Stimulated activated CD8-positive, alpha-beta memory T cell treated with anti-CD3 and anti-CD28 coated beads, Interleukin-2, amount 100 ng/mL, for 48 hours (primary cell): ENCODE data around the gene CCNI2.

Experiments
- DNase-seq, 2 donors: peaks; one replicate each; pipeline ENCODE4 v3.0.0-alpha.2; 2020; ENCODE audit warnings: low read depth in 2 of 2

CCNI2 gene

GRCh38 chr5:132750471-132751230, 3.4 kb downstream of the CCNI2 start:
- no peak for DNase-seq

GRCh38 chr5:132751444-132751843, 4.2 kb downstream of the CCNI2 start:
- no peak for DNase-seq

DNA sequence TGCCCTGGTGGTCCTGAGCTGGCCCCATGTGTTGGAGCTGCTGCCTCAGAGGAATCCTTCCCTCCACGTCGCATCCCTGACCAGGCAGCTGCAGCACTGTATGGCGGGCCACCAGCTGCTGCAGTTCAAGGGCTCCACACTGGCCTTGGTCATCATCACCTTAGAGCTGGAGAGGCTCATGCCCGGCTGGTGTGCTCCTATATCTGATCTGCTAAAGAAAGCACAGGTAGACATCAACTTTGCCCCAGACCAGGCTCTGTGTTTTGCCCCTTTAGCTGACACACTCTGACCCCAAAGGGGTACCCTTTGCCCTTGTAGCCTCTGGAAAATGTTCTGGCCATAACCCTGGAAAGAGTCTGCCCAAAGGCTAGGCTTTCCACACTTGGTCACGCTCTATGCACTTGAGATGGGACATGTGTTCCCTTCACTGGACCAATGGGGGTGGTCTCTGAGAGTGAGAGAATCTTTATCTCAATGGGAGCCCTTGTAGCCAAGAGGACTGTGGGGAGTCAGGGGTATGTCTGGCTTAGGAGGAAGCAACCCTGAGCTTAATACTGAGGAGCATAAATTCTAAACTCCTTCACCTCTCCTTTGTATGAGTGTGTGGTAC, 4.8 kb downstream of the CCNI2 start:
- DNase-seq = no peak

DNA sequence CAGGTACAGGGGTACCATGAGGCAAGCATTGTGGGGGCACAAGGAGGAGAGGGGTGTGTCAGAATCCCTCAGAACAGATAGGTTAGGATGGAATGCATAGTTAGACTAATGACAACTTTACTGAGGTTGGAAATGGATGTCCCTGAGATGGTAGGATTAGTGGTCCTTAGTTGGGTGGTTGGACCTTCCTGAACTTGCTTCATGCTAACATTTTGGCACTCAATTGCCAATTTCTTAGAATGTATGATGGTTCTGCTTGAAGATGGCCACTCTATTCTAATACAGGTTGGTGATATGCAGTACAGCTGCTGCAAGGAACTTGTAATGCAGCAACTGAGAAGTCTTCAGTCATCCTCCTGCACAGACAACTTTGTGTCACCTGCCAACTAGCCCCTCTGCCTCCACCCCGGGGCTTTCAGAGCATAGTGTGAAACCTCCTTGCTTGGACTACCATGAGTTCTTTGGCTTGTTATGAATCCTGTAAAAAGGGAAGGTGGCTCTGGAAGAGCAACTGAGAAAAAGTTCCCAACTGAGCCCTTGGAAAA, 5.4 kb downstream of the CCNI2 start:
- no peak for DNase-seq

DNA sequence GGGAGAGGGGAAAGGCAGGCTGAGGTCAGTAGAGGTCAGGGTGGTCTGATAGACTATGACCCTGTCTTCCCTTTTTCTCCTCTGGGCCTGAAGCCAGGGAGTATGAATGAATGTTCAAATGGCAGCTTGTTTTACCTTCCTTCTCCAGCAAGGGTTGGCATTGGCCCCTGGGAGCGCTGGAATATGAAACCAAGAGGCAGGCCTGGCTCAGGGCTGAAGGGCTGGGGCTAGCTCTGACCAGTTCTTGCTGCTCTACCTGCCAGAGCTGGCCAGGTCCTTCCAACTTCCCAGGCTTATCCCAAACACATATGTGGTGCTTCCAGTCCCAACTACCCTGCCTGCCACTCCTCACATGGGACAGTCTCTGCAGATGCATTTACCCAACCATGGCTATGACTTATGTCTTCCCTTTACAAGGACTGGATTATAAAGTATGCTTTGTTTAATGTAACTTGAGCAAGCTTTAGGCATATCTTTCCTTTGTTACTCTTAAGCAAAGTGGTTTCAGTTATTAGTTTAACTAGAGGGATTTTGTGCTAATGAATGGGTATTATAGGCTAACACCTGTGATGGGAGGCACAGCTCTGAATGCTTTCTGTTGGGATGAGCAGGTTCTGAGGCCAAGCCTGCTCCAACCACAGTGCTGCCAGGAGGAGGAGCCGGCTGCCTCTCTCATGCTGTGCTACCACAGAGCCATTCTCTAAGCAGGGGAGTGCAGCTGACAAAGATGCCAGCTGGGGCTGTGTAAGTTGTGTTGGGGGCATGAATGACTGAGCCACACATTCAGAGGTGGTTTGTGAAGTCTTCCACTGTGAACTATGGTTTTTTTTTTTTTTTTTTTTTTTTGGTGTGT, 6.1 kb downstream of the CCNI2 start:
- no peak for DNase-seq

- no peak for DNase-seq
Measured at GRCh38 chr5:132754111-132754510, 6.9 kb downstream of the CCNI2 start.

- DNase-seq = no peak
Measured at GRCh38 chr5:132754947-132755346, 7.7 kb downstream of the CCNI2 start.

- DNase-seq = no peak
Measured at GRCh38 chr5:132756542-132756941, 9.3 kb downstream of the CCNI2 start.

GRCh38 chr5:132758451-132758850, 11.2 kb downstream of the CCNI2 start:
- no peak for DNase-seq

DNA sequence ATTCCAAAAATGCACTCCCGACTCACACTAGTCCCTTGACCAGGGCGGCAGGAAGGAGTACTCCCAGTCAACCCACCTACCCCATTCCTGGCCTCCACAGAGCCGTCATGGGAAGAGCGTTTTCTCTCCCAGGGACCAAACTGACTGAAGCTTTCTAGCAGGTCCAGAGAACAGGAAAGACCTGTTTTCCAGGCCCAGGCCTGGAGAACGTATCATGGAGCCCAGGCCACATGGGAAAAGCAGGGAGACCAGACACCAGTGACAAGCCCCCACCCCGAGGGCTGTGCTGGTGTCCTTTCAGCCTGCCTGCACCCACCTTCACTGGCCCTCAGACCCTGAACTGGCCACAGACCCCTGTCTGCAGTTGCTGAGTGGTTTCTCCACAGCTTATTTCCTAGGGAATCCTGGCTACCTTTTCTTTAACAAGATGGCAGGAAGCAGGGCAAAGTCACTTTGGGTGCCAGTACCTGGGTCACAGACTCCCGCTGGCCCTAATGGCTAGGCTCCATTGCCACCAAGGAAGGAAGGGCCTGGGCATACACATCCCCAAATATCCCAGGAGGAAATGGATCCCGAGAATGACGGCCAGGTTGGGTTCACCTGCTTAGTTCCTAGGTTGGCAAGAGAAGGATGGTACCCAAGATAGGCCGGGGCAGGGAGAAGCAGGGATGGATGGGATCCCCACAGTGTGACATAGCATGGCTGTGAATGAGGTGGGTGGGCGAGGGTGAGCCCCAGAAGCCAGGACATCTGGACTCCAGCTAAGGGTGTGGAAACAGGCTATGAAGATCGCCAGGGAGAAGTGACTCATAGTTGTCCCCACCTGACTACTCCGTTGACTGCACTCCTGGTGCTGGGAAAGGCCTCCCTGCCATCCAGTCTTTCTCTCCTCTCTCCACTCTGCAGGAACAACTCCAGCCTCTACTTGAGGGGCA, 12.2 kb downstream of the CCNI2 start:
- DNase-seq = no peak

GRCh38 chr5:132760049-132760420, 12.8 kb downstream of the CCNI2 start:
- DNase-seq = no peak

GRCh38 chr5:132760601-132761317, 13.5 kb downstream of the CCNI2 start:
- no peak for DNase-seq

- no peak for DNase-seq
Measured at GRCh38 chr5:132761321-132762240, 14.4 kb downstream of the CCNI2 start.

GRCh38 chr5:132762246-132763000, 15.2 kb downstream of the CCNI2 start:
- no peak for DNase-seq

- DNase-seq = no peak
Measured at GRCh38 chr5:132763181-132764036, 16.2 kb downstream of the CCNI2 start.

- no peak for DNase-seq
Measured at GRCh38 chr5:132764051-132764450, 16.8 kb downstream of the CCNI2 start.

- DNase-seq = no peak
Measured at GRCh38 chr5:132764671-132765238, 17.5 kb downstream of the CCNI2 start.
